ENCODE data around the gene DYNLL1.
A peak's percentile ranks its signal among the peaks of the same experiment; 100 is the strongest.
"Not testable (repeated sequence)": the region's sequence is repeated elsewhere in the genome, so short reads cannot be mapped to it uniquely, and the experiment has no call there.

Gene DYNLL1

GRCh38 chr12:120495731-120496412 is at the start of gene DYNLL1:
TSS of gene DYNLL1 (plus strand) at chr12:120496113. CDS start at chr12:120496422, 309 bp downstream.
- peak; percentile 97 to 98 for DNase-seq (ENCODE audit: low read depth in 2 of 2)

DNA sequence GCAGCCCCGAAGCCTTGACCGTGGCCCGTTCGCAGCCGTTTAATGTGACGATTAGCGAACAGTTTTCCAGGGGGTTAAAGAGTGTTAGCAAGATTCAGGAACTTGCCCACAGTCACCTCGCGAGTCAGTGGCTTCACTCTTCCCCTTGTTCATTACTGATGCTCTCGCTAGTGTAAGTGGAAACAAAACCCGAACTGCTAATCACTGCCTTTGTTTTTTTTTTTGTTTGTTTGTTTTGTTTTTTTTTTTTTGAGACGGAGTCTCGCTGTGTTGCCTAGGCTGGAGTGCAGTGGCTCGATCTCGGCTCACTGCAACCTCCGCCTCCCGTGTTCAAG is 49.1 kb upstream of the DYNLL1 start:
- not testable (repeated sequence) for DNase-seq (ENCODE audit: low read depth in 2 of 2)

DNA sequence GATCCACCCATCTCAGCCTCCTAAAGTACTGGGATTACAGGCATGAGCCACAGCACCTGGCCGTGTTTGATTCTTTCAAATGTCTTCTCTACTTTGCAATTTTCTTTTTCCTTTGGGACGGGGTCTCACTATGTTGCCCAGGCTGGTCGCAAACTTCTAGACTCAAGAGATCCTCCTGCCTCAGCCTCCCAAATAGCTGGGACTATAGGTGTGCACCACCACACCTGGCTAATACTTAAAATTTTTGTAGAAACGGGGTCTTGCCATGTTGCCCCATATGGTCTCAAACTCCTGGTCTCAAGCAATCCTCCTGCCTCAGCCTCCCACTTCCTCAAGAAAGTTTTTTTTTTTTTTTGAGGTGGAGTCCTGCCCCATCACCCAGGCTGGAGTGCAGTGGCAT is 47.9 kb upstream of the DYNLL1 start:
- no peak for DNase-seq (ENCODE audit: low read depth in 2 of 2)

DNA sequence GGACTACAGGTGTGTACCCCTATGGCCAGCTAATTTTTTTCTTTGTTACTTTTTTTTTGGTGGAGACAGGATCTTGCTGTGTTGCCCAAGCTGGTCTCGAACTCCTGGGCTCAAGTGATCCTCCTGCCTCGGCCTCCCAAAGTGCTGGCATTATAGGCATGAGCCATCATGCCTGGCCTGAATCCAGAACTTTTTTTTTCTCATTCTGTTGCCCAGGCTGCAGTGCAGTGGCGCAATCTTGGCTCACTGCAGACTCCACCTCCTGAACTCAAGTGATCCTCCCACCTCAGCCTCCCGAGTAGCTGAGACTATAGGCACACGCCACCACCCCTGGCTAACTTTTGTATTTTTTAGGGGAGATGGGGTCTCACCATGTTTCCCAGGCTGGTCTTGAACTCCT is 43.4 kb upstream of the DYNLL1 start:
- not testable (repeated sequence) for DNase-seq (ENCODE audit: low read depth in 2 of 2)

DNA sequence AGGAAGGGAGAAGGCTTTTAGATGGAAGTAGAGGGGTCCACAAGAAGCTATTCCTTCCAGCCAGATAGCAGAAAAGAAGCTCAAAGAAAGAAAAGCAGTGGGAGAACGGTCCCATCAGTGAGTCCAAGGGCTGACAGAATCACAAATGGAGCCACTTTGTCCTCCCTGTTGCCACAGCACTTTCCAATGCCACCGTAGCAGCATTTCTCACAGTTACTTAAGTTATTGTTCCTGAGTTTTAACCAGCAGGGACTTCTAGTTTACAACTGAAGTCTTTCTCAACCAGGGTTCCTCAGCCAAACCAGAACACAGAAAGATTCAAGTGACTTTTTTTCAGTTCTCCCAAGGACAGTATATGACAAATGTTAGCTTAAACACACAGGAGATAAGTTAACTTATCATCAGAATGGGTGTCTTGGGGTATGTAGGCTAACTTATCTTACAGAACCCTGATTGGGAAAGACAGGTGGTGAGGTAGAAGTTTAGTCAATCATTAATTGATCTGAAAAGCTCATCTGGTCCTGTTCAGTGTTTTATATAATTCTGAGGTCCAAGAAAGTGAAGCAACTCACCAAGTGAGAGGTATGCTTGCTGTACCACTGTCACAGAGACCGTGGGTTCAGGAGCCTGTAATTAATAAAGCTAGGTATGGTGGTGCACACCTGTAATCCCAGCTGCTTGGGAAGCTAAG is 42.7 kb upstream of the DYNLL1 start:
- no peak for DNase-seq (ENCODE audit: low read depth in 2 of 2)

DNA sequence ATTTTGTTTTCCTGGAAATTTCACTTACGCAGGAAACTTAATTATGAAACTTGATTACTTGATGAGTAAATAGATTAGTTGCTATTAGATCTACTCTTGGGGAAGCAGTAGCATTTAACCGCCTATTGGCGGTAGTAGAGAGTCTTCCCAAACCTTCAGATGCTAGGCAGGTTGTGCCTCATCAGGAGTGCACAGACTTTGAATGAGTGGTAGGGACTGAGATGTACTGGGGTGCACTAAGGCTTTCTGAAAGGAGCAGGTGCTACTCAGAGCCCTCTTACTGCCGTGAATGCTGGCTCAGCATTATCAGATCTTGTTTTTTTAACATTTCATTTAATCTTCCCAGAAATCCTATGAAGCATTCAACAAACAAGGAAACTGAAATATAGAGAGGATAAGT is 41.9 kb upstream of the DYNLL1 start:
- no peak for DNase-seq (ENCODE audit: low read depth in 2 of 2)

DNA sequence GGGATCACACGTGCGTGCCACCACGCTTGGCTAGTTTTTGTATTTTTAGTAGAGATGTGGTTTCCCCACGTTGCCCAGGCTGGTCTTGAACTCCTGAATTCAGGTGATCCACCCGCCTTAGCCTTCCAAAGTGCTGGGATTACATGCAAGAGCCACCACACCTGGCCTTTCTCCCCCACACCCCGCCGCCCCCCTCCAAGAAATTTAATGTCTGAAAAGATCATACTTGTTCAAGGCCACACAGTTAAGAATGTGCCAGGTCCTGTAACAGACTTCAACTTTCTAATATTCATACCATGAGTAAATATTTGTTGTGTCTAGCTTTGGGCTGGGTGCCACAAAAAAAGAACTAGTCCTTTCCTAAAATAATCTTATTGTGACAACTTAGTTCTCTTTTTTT is 40.6 kb upstream of the DYNLL1 start:
- DNase-seq (ENCODE audit: low read depth in 2 of 2): no peak

GRCh38 chr12:120457133-120457532 is 38.8 kb upstream of the DYNLL1 start:
- no peak for DNase-seq (ENCODE audit: low read depth in 2 of 2)

DNA sequence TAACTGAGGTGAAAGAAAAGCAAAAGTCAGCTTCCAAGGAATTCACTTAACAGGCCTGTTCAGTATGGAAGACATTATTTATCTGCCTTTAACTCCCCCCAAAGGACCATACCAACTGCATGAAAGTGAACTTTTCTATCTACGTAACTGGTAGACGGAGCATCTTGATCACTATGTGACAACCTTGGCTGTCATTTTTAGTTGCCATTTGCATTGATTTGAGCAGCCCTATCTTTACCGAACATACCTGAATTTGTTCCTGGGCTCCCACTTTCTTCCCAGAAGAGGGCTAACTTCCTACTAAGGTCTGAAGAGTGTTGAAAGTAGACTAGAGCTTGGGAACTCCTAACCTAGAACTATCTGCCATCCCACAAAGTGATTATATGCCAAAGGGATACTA is 35.8 kb upstream of the DYNLL1 start:
- no peak for DNase-seq (ENCODE audit: low read depth in 2 of 2)

- no peak for DNase-seq (ENCODE audit: low read depth in 2 of 2)
Measured at GRCh38 chr12:120462099-120462640, 33.7 kb upstream of the DYNLL1 start.

GRCh38 chr12:120463712-120464111 is 32.2 kb upstream of the DYNLL1 start:
- no peak for DNase-seq (ENCODE audit: low read depth in 2 of 2)

GRCh38 chr12:120465756-120466155 is 30.2 kb upstream of the DYNLL1 start:
- no peak for DNase-seq (ENCODE audit: low read depth in 2 of 2)

GRCh38 chr12:120466560-120467315 is 29.2 kb upstream of the DYNLL1 start:
- peak in 1 of 2 donors; percentile 18 for DNase-seq (ENCODE audit: low read depth in 2 of 2)

DNA sequence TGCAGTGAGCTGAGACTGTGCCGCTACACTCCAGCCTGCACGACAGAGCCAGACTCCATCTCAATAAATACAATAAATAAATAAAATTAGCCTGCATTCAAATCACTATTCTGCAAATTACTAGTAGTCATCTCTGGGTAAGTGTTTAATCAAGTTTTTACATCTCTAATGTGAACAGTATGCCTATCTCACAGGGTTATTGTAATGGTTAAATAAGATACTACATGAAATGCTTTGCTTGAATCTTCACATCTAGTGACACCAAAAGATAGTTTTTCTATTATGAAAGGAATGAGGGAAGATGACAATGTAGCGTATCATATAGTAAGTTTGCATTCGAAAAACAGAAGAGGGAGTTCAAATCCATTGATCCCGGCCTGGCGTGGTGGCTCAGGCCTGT is 28.5 kb upstream of the DYNLL1 start:
- no peak for DNase-seq (ENCODE audit: low read depth in 2 of 2)

DNA sequence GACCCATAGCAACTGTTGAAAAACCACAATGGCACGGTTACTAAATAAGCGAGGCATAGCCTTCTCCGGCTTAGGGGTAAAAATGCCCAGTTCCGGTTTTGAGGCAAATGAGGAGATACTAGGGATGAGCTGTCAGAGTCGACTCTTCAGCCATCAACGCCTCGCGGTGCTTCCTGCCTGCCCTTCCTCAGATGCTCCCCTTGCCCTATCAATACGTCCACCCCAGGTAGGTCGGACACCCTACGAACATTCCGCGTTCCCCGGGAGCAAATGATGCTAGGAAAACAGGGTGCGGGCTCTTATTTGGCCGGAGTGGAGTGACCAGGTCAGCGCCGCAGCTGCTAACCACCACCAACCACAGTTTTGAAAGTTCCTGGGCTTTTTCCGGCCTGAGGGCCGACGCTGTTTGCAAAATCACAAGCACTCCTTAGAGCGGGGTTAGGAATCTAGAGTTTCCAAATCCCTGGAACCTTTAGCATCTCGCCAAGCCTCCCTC is 27.5 kb upstream of the DYNLL1 start:
- DNase-seq (ENCODE audit: low read depth in 2 of 2): no peak

GRCh38 chr12:120468821-120469449 is 27.0 kb upstream of the DYNLL1 start:
- peak; percentile 24 to 31 for DNase-seq (ENCODE audit: low read depth in 2 of 2)

GRCh38 chr12:120469450-120470149 is 26.3 kb upstream of the DYNLL1 start, which contains the start of gene SRSF9:
TSS of gene SRSF9 (minus strand) at chr12:120469748. CDS start at chr12:120469609, 139 bp downstream.
- DNase-seq (ENCODE audit: low read depth in 2 of 2): peak; percentile 95 to 96

DNA sequence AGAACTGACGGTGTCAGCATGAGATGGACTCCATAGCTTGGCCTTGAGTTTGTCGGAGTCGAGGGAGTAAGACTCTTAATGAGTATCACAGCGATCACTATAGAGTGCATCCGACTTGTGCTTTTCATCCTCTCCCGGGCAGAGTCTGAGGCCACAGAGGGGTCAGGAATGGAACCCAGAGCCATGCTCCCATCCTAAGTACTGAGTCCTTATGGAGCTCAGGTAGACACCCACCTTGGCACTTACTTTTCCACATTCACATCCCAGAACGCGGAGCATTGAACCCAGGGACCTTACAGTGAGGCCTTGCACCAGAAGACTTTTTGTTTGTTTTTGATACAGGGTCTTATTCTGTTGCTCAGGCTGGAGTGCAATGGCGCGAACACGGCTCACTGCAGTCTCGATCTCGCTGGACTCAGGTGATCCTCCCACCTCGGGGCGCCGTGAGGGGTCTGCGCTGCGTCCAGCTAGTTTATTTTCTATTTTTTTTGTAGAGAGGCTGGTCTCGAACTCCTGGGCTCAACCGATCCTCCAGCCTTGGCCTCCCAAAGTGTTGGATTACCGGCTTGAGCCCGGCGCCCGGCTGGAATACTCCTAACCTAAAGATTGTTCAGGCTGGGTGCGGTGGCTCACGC is 25.6 kb upstream of the DYNLL1 start:
- DNase-seq (ENCODE audit: low read depth in 2 of 2): no peak

GRCh38 chr12:120472521-120472920 is 23.4 kb upstream of the DYNLL1 start:
- DNase-seq (ENCODE audit: low read depth in 2 of 2): no peak

GRCh38 chr12:120473807-120474615 is 21.9 kb upstream of the DYNLL1 start:
- no peak for DNase-seq (ENCODE audit: low read depth in 2 of 2)
